Endometrium (tissue), 2 donors: ENCODE data around the gene PPP6R3.

Experiments used
- FAIRE-seq: peaks from 2 replicates; lab custom pipeline; 2012; peaks lifted over from hg19 to GRCh38; lab: Jason Lieb, UNC
- donor health status: control.
- donor health status: control.

The PPP6R3 gene

DNA sequence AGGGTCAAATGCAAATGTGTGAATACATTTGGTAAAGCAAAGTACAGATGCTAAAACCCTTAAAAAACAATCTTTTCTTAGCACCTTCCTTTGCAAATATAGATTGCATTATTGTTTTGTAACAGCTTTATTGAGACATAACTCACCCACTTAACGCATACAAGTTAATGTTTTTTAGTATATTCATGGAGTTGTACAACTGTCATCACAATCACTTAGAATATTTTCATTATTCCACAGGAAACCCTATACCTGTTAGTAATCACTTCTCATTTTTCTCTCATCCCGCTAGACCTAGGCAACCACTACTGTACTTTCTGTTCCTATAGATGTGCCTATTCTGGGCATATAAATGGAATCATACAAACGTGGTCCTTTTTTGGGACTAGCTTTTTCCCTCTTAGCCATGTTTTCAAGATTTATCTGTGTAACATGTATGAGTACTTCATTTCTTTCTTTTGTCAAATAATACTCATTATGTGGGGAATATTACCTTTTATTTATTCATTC, 34.7 kb downstream of the PPP6R3 start:
- FAIRE-seq: no peak

DNA sequence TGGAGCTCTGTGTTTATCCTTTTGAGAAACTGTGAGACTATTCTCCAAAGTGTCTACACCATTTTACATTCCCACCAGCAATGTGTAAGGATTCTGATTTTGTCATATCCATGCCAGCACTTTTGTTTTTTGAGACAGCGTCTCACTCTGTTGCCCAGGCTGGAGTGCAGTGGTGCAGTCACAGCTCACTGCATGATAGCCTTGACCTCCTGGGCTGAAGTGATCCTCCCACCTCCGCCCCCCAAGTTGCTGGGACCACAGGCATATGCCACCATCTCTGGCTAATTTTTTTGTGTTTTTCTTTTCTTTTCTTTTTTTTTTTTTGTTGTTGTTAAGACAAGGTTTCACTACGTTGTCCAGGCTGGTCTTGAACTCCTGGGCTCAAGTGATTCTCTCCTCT, 35.3 kb downstream of the PPP6R3 start:
- FAIRE-seq: no peak

DNA sequence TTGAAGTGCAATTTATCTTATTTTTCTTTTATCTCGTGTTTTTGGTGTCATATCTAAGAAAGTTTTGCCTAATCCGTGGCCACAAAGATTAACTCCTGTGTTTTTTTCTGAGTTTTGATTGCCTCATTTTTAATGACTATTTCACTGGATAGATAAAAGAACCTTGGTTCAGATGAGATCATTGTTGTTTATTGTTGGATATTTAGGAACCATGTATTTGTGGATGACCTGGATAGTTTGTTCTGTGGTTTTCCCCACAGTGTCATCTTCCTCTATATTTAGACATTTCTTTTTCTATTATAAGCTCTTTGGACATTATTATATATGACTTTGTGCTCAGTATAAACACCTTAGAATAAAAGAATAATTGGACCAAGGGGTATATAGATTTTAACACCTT, 37.2 kb downstream of the PPP6R3 start:
- FAIRE-seq: no peak

DNA sequence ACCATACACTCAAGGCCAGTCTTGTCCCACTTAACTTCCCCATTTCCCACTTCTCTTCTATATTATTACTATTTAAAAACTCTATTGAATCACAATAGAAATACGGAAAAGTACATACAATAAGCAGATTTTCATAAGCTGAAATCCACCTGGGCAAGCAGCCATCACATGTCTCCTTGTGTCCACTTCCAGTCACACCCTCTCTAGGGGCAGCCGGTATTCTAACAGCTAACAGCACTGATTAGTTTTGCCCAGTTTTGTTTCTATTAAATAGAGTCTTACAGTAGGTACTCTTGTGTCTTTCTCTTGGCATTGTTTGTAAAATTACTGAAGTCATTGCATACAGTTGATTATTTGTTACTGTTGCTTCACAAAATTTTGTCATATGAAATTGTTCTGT, 37.8 kb downstream of the PPP6R3 start:
- no peak for FAIRE-seq

DNA sequence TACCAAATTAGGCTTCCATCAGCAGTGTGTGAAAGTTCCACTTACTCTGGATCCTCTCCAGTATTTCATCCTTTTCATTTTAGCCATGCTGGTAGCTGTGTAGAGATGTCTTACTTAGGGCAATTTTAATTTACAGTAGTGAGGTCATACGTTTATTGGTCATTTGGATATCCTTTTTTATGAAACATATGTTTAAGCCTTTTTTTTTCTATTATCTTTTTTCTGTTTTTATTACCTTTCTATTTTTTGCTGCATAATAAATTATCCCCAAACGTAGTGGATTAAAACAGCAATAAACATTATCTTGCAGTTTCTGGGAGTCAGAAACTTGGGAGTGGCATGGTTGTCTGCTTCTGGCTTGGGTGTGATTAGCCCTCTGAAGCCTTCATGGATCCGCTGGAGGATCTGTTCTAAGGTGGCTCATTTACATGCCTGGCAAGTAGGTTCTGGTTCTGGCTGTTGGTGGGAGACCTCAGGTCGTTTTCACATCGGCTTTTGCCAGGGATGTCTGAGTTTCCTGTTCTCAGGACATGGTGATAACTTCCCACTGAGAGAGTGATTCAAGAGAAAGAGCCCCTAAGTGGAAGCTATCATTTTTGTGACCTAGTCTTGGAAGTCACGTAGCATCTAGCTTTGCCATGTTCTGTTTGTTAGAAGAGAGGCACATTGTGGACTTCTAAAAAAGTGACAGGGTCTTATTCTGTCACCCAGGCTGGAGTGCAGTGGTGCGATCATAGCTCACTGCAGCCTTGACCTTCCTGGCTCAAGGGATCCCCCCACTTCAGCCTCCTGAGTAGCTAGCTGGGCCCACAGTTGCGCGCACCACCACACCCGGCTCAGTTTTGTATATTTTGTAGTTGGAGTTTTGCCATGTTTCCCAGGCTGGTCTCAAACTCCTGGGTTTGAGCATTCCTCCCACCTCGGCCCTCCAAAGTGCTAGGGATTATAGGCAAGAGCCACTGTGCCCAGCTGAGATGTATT, 38.6 kb downstream of the PPP6R3 start:
- no peak for FAIRE-seq

DNA sequence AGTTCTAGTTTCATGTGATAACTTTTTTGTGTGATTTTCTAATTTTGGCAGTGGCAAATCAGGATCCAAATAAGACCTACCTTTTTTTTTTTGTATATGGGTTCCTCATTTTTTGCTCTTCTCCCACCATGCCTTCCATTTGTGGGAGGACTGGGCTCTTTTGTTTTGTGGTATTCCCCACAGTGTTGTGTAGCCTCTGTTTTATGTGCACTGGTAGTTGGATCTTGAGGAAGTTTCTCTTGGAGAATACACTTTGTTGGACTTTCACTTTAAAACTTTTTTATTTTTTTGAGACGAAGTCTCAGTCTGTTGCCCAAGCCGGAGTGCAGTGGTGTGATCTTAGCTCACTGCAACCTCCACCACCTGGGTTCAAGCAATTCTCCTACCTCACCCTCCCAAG, 39.7 kb downstream of the PPP6R3 start:
- FAIRE-seq: no peak

DNA sequence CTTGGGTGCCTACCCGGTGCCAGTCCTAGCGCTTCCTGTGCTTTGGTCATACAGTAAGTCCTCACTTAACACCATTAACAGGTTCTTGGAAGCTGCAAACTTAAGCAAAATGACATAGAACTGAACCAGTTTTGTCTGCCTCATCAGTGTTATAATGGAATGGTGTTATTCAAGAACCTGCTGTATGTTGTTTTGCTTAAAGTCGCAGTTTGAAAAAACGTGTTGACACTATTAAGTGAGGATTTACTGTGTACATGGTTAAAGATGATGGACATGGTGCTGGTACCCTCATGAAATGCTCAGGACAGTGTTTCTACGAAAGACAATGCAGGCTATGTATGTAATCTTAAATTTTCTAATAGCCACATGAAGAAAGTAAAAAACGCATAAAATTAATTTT, 41.3 kb downstream of the PPP6R3 start:
- FAIRE-seq: no peak

DNA sequence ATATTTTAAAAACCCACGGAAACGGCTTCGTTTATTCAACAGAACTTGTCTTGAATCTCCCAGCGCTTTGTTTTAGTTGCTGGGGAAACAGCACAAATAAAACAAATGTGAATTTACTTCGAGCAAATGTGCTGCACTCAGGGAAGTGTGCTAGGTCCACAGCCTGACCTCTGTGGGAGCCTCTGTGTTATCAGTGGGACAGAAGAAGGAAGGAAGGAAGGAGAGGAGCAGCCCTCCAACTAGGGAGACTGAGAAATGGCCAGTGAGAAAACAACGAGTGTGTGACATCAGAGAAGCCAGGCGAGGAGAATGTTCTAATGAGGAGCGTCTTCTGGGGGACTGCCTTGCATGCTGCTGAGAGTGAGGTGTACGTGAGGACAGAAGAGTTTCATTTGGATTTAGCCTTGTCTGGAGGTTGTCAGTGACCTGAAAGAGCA, 42.7 kb downstream of the PPP6R3 start:
- no peak for FAIRE-seq

DNA sequence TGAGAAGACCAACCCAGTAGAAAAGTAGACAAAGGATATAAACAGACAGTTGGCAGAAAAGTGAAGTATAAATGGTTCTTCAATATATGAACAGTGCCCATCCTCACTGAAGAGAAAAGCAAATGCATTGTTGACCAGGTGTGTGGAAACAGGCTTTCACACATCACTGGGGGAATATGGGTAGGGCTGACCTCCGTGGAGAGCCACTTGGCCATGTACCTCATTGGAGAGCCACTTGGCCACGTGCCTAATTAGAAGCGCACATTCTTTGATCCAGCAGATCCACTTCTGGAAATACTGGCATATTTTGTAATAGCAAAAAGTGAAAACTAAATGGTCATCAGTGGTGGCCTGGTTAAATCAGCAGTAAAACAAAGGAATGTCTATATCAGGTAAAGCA, 43.2 kb downstream of the PPP6R3 start:
- FAIRE-seq: no peak

DNA sequence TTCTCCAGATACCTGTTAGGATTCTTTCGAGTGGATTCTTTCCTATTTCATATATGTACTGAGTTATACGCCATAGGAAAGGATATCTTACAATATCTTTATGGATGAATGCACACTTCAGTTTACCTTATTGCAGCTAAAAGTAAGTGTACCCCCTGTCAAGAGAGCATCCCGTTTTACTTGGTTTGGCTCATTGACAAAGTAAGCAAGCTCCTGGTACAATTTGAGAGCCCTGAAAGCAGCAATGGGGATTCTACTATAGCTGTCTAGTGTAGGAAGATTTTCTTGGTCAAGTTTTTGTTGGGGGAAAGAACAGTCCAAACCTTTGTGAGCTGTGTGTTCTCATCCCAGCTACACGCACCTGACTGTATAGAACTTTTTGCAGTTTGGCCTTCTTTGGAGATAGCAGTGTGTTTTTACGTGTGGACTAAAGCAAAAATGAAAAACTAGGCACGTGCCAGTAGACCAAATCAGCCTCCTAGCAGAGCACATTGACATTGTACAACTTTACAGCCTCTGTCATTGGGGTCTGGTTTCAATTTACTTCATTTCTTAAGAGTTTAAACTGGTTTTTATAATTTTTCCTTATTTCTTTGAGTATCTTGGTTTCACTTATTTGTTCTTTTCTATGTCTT, 44.0 kb downstream of the PPP6R3 start:
- FAIRE-seq: no peak

DNA sequence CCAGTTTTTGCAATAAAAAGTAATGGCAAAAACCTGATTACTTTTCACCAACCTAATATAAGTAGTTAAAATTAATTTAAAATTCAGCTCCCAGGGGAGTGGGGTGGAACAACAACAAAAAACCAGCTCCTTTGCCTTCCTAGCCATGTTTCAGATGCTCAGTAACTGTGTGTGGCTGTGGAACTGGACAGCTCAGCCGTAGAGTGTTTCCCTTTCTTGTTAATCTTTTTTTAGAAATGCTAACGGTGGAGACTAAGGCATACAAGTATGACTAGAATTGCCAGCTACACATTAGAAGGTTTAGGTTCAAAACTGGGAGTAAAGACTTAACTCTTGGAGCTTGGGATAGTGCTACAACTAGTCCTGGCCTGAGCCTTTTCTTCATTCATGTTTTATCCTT, 45.0 kb downstream of the PPP6R3 start:
- FAIRE-seq: no peak

DNA sequence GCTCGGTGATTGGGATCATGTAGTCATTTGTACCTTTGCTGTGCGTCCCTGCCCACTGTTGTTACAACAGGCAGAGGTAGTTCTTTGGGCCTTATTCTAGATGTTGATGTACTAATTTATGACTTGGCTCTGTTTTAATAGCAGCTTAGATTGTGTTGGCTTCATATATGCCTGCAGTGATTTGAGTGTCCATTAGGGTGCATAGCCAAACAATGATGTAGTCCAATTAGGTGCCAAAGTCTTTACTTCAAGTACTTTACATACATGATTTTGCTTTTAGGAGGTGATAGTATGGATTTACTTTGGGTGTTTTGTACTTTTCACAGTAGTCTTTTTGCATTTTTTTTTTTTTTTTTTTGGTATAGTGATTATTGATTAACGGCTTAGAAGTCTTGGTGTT, 46.4 kb downstream of the PPP6R3 start:
- no peak for FAIRE-seq

DNA sequence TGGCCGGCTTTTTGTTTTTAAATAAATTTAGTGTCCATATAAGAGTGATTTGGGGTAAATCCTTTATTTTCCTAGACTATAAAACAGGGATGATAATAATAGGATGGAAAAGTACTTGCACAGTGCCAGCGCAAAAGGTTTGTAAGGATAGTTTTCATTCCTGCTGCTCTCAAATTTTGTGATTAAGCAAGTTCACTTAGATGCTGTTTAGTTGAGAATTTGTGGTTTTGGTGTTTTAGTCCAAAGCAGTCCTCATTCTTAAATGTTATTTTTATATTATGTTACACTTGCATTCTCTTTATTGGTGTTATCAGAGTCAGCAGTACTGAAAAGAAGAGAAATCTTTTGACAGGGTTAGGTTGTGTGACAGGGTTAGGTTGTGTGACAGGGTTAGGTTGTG, 47.9 kb downstream of the PPP6R3 start:
- FAIRE-seq: no peak

DNA sequence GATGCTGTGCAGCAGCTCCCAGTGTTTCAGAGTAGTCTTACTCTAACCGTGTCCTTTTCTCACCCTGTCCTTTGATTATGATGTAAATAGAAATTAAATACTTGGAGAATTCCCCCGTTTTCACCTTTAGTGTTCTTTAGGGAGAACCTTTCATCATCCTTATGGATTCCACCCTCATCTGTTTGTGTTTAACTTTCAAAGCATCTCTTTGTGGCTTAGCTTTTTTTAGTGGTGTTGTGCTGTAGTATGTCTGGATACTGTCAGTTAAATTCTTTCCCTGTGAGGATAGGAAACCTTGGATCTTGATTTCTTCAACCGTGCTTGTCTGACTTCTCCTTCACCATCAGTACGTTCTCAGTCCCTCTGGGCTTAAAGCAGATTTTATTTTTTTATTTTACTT, 48.5 kb downstream of the PPP6R3 start:
- peak; percentile 61 for FAIRE-seq

DNA sequence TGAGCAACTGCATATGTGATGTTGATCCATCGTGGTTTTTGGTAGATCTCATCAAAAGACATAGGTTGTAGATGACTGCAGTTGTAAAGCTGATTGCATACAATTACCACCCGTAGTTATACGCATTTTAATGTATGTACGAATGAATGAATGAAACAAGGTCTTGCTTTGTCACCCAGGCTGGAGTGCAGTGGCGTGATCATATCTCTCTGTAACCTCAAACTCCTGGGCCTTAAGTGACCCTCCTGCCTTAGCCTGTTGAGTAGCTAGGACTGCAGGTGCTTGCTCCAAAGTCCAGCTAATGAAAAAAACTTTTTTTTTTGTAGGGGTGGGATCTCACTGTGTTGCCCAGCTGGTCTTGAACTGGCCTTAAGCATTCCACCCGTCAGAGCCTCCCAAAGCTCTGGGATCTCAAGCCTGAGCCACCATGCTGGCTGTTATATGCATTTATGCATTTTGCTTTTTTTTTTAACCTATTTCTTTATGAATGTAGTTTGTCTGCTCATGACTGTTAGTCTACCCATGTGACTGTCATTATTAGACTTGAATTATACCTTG, 53.5 kb downstream of the PPP6R3 start:
- no peak for FAIRE-seq

DNA sequence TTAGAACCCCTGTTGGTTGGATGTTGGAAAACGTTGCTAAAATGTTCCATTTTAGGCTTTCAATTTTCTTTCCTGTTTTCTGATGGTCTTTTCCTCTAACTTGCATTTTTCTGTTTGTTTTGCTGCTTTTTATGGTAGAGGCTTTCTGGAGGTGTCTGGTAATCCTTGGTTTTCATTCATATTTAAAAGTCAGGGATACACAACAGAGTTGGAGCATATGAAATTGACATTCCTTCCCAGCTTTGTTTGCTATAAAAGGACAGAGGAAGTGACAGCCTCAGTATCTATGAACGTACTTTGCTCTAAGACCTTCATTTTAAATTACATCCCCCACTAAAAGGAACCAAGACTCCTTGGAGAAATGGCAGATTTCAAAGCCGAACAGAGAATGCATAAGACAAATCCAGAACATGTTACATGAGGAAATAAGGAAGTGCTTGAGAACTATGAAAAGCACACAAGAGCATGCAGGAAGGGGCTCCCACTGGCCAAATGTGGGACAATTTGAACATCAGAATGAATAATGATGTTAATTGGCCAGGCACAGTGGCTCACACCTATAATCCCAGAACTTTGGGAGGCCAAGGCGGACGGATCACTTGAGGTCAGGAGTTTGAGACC, 56.7 kb downstream of the PPP6R3 start:
- no peak for FAIRE-seq

DNA sequence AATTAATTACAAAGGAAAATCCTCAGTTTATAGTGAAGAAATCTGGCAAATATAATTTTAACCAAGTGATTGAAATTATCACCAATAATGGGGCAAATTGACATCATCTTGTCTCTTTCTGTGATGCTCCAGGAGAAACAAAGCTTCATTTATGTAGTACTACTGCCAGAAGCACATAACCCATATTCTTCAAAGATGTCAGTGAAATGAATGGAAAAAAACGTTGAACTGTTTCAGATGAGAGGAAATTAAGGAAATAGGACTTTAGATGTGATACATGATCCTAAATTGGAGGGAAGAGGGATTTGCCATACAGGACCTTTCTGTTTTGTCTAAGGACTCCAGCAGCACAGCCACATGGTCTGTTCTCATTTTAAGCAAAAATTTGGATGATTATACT, 57.6 kb downstream of the PPP6R3 start:
- FAIRE-seq: no peak

DNA sequence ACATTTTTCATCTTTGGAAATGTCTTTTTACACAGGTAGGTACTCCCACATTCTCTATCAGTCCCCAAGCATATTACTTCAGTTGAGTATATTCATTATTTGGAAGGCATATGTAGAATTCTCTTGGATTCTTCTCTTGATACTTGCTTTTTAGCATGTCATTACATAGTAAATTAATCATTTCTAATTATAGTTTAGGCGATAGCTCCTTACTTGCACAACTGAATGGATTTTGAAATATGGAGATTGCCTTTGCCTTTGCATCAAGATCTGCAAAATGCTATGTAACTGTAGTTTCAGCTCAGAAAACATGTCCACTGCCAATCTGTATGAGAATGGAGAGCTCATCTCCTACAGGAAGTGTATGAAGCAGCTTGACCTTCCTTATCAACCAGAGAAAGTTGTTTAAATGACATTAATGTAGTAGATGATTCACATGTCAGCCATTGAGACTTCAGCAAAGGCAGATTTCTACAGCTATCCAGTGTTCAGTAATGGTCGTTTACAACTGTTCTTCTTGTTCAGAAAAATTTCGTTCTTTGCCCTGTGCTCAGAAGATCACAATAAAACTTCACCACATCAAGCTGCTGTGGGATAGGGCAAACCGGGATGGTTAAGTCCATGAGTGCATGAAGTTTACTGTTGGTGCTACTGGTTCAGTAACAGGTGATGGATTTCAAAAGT, 61.6 kb downstream of the PPP6R3 start:
- no peak for FAIRE-seq

DNA sequence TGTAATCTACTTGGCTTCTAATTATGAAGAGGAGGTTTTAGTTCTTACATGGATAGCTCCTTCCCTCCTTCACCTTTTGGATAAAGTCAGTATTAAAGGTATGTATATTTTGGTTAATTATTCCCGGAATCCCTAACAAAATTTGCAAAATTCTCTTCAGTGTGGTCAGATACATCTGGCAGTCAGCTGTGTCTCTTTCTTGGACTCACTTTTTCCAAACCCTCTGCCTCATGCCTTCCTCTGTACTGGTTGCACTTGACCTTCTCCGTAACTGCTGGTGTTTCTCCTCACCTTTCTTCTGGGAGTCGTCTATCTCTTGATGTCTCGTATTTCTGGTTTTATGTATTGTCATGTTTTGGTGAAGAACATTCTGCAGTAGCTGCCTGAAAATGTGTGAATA, 62.5 kb downstream of the PPP6R3 start:
- no peak for FAIRE-seq

DNA sequence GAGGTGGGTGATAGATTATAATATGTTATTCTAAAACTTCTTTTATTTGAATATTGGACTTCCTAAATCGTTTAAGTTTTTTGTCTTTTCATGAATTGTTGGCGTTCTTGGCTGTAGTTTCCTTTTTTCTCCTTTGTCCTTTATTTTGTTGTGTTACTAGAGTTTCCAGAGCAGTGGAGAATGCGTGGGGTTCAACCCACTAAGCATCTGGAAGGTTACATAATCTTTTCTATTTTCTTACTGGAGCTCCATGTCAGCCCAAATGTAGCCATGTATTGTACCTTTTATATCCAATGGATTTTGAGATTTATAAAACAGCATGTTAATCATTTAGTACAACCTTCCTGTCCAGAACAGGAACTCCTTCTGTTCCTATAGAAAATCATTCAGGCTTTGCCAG, 63.2 kb downstream of the PPP6R3 start:
- FAIRE-seq: peak; percentile 88

DNA sequence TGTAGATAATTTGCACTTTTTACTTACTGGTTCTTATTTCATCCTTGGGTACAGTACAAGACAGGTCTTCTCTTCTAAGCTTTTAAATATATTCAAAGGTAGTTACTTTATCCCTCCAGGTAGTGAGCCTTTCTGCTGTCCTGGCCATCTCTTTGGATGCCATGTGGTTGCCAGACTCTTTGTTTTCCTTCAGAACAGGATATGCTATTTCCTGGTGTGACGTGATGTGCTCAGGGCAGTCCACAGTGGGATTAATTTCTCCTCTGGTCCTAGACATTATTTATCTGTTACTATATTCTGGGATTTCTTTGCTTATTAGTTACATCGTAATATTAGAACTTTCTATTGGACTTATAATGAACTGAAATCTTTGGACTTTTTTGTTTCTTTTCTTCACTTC, 63.7 kb downstream of the PPP6R3 start:
- FAIRE-seq: no peak

DNA sequence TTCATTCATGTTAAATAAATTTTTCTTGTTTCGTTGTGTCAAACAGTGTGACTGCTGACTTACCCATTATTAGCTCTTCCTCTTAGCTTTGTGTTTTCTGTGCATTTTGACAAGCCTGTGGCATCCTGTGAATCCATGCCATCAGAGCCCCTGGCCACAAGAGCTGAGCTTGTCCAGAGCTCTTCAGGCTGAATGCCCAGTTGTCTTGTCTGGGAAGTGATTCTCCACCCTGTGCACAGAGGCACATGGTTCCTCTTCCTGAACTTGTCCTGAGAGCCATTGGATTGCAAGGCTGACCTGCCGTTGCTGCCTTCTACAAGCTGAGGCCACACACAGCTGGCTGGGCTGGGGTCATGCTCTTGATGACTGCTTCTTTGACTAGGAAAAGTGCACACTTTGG, 64.1 kb downstream of the PPP6R3 start:
- no peak for FAIRE-seq
